ENCODE data around the gene UNC45A. TPM values are rescaled to one million over a fixed set of nuclear protein-coding genes. Genes with fewer than 3 reads are reported as not detected.

Gene UNC45A
- total and polyA plus RNA-seq, 2 of the 13 experiments (the other 11 are each of a cell fraction or from before 2014, with no cell fraction given): 33.8 to 39.7 TPM

DNA sequence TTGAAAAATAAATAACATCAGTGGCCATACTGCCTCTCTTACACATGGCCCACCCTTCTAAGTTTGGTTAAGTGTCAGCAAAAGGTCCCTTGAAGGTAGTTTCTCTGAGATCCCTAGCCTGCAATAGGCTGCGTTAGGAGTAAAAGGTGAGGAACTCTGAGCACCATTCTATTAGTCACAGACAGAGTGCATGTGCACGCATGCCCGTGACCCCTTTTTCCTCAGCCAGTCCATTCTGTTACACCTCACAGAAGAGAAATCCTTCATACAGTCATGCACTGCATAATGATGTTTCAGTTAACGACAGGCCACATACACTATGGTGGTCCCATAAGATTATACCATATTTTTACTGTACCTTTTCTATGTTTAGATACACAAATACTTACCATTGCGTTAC, 32.1 kb downstream of the UNC45A start:
- no peaks in the 10 kb centered on the region for H3K4me1 ChIP-seq (ENCODE audit: insufficient read depth, low read length)
- H3K27me3 ChIP-seq (ENCODE audit: control insufficient read depth in 1 of 2, insufficient read depth in 2 of 2, low read length in 2 of 2): no peaks in the 10 kb centered on the region
- BruUV-seq (replicated peaks): no TSS peak
- TF ChIP-seq KDM1A (CRISPR knock-in tag; IDR thresholded peaks at IDR 0.05): no peak
- TF ChIP-seq RBM22 (optimal IDR thresholded peaks at IDR 0.05; ENCODE audit: low read length): peak; percentile 50
- no peak overlapping the region for H3K4me2 ChIP-seq (ENCODE audit: low read depth, low read length)
- no peak overlapping the region for H3K27ac ChIP-seq (ENCODE audit: extremely low read length, insufficient read depth, low read length)
- H3K9ac ChIP-seq (ENCODE audit: insufficient read depth, low read depth, low read length): no peak overlapping the region
- CTCF ChIA-PET (ENCODE audit: low intra/inter-chr PET ratio, low total read pairs): no interaction called here
- no peaks in the 10 kb centered on the region; the same call in 1 of the 2 replicates for H4K20me1 ChIP-seq (ENCODE audit: insufficient read depth, low read length)
- WGBS (ENCODE audit: low lambda C conversion rate): 99% methylated on average over 5 of the region's 5 CpGs
- peaks cover 15 to 60% of the 10 kb centered on the region in 2 experiments for H3K36me3 ChIP-seq (replicated peaks in 1 of 2; ENCODE audit: control insufficient read depth in 1 of 2, insufficient read depth in 2 of 2, low read length in 2 of 2)
- H3K79me2 ChIP-seq (ENCODE audit: insufficient read depth, low read length): no peaks in the 10 kb centered on the region
- FAIRE-seq (no peak), DNase-seq (ENCODE audit: low spot score) (no peak), ATAC-seq (no peak)
- no peak overlapping the region for H2AFZ ChIP-seq (ENCODE audit: low read length)
- POLR2A ChIA-PET: no interaction called here
- no peak overlapping the region for H3K4me3 ChIP-seq (replicated peaks in 1 of 3; ENCODE audit: insufficient read depth in 1 of 3, low read depth in 2 of 3, low read length in 3 of 3)
- intact Hi-C loops (cut with micrococcal nuclease; ENCODE audit: unreplicated experiment): no loop called here
- no peaks in the 10 kb centered on the region for H3K9me3 ChIP-seq (ENCODE audit: low read length)
- in situ Hi-C loops (cut with HindIII; ENCODE audit: extremely low pct_ligation_motif_present, low pct_unique_long_range_greater_than_20kb): no loop called here

- ChIA-PET POLR2A (no interaction called here), CTCF (ENCODE audit: low intra/inter-chr PET ratio, low total read pairs) (no interaction called here)
- no TSS peak for BruUV-seq (replicated peaks)
- Histone ChIP-seq H2AFZ (ENCODE audit: low read length) (no peak overlapping the region), H3K27ac (ENCODE audit: extremely low read length, insufficient read depth, low read length) (no peak overlapping the region), H3K4me1 (ENCODE audit: insufficient read depth, low read length) (no peaks in the 10 kb centered on the region), H3K27me3 (ENCODE audit: control insufficient read depth in 1 of 2, insufficient read depth in 2 of 2, low read length in 2 of 2) (no peaks in the 10 kb centered on the region), H3K9me3 (ENCODE audit: low read length) (no peaks in the 10 kb centered on the region), H3K36me3 (replicated peaks in 1 of 2; ENCODE audit: control insufficient read depth in 1 of 2, insufficient read depth in 2 of 2, low read length in 2 of 2) (peaks cover 17 to 66% of the 10 kb centered on the region in 2 experiments), H3K9ac (ENCODE audit: insufficient read depth, low read depth, low read length) (no peak overlapping the region), H4K20me1 (ENCODE audit: insufficient read depth, low read length) (no peaks in the 10 kb centered on the region; the same call in 1 of the 2 replicates), H3K4me2 (ENCODE audit: low read depth, low read length) (no peak overlapping the region), H3K79me2 (ENCODE audit: insufficient read depth, low read length) (no peaks in the 10 kb centered on the region), H3K4me3 (replicated peaks in 1 of 3; ENCODE audit: insufficient read depth in 1 of 3, low read depth in 2 of 3, low read length in 3 of 3) (no peak overlapping the region)
- WGBS (ENCODE audit: low lambda C conversion rate): 100% methylated on average over 1 of the region's 1 CpG
- DNase-seq (ENCODE audit: low spot score) (no peak), FAIRE-seq (no peak), ATAC-seq (no peak)
- intact Hi-C loops (cut with micrococcal nuclease; ENCODE audit: unreplicated experiment): no loop called here
- TF ChIP-seq ZNF567 (CRISPR knock-in tag; IDR thresholded peaks at IDR 0.05; ENCODE audit: borderline replicate concordance): no peak
- TF ChIP-seq RELA (CRISPR knock-in tag; IDR thresholded peaks at IDR 0.05): no peak
- TF ChIP-seq U2AF2 (IDR thresholded peaks at IDR 0.05; ENCODE audit: low read depth, low read length): no peak
- TF ChIP-seq ZBTB7B (CRISPR knock-in tag; IDR thresholded peaks at IDR 0.05): no peak
- TF ChIP-seq, protein P1, sequence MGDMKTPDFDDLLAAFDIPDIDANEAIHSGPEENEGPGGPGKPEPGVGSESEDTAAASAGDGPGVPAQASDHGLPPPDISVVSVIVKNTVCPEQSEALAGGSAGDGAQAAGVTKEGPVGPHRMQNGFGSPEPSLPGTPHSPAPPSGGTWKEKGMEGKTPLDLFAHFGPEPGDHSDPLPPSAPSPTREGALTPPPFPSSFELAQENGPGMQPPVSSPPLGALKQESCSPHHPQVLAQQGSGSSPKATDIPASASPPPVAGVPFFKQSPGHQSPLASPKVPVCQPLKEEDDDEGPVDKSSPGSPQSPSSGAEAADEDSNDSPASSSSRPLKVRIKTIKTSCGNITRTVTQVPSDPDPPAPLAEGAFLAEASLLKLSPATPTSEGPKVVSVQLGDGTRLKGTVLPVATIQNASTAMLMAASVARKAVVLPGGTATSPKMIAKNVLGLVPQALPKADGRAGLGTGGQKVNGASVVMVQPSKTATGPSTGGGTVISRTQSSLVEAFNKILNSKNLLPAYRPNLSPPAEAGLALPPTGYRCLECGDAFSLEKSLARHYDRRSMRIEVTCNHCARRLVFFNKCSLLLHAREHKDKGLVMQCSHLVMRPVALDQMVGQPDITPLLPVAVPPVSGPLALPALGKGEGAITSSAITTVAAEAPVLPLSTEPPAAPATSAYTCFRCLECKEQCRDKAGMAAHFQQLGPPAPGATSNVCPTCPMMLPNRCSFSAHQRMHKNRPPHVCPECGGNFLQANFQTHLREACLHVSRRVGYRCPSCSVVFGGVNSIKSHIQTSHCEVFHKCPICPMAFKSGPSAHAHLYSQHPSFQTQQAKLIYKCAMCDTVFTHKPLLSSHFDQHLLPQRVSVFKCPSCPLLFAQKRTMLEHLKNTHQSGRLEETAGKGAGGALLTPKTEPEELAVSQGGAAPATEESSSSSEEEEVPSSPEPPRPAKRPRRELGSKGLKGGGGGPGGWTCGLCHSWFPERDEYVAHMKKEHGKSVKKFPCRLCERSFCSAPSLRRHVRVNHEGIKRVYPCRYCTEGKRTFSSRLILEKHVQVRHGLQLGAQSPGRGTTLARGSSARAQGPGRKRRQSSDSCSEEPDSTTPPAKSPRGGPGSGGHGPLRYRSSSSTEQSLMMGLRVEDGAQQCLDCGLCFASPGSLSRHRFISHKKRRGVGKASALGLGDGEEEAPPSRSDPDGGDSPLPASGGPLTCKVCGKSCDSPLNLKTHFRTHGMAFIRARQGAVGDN (CRISPR knock-in tag; IDR thresholded peaks at IDR 0.05): no peak
- TF ChIP-seq, protein P2, sequence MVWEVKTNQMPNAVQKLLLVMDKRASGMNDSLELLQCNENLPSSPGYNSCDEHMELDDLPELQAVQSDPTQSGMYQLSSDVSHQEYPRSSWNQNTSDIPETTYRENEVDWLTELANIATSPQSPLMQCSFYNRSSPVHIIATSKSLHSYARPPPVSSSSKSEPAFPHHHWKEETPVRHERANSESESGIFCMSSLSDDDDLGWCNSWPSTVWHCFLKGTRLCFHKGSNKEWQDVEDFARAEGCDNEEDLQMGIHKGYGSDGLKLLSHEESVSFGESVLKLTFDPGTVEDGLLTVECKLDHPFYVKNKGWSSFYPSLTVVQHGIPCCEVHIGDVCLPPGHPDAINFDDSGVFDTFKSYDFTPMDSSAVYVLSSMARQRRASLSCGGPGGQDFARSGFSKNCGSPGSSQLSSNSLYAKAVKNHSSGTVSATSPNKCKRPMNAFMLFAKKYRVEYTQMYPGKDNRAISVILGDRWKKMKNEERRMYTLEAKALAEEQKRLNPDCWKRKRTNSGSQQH (CRISPR knock-in tag; IDR thresholded peaks at IDR 0.05; ENCODE audit: low read depth): no peak
- no peak for TF ChIP-seq NR2F2 (IDR thresholded peaks at IDR 0.05; ENCODE audit: borderline replicate concordance, low read depth)
- in situ Hi-C loops (cut with HindIII; ENCODE audit: extremely low pct_ligation_motif_present, low pct_unique_long_range_greater_than_20kb): no loop called here
Observed at GRCh38 chr15:90968434-90968833, 33.3 kb downstream of the UNC45A start.

Data from HepG2 (cell line).